Kidney (tissue), 14 donors: Measurements from ENCODE around the gene ADIPOR2. TPM values are rescaled to one million over a fixed set of nuclear protein-coding genes. Genes with fewer than 3 reads are reported as not detected.
"Not testable (repeated sequence)": the region's sequence is repeated elsewhere in the genome, so short reads cannot be mapped to it uniquely, and the experiment has no call there.

Experiments used
- DNase-seq, 5 donors: peaks; one replicate each; pipeline ENCODE4 v3.0.0-alpha.2; 2013 to 2020
- FAIRE-seq: peaks from 2 replicates; lab custom pipeline; 2012; peaks lifted over from hg19 to GRCh38; lab: Jason Lieb, UNC
- H3K27ac ChIP-seq, 2 donors: one replicate each; pipeline ENCODE4 v1.7.0; 2013; ENCODE audit warnings: low read depth in 2 of 2, low read length in 2 of 2, inconsistent platforms in 1 of 2
- H3K27me3 ChIP-seq: one replicate; pipeline ENCODE4 v1.7.1; 2013; ENCODE audit warnings: low read length, inconsistent platforms; ENCODE audit not compliant: control insufficient read depth, insufficient read depth
- H3K36me3 ChIP-seq, 3 donors: one replicate each; pipeline versions ENCODE4 v1.7.0 to v1.7.1; 2013; ENCODE audit warnings: low read length in 3 of 3, control low read depth in 1 of 3, inconsistent platforms in 1 of 3; ENCODE audit not compliant: insufficient read depth in 3 of 3, control insufficient read depth in 2 of 3
- H3K4me1 ChIP-seq, 3 donors: one replicate each; pipeline versions ENCODE4 v1.7.0 to v1.7.1; 2013; ENCODE audit warnings: low read length in 3 of 3, inconsistent platforms in 1 of 3, low read depth in 1 of 3; ENCODE audit not compliant: control insufficient read depth in 2 of 3, insufficient read depth in 2 of 3
- H3K4me3 ChIP-seq, 3 donors: one replicate each; pipeline versions ENCODE4 v1.7.0 to v1.8.1; 2013; ENCODE audit warnings: low read length in 3 of 3, control low read depth in 1 of 3, inconsistent platforms in 1 of 3
- H3K9ac ChIP-seq, 3 donors: one replicate each; pipeline versions ENCODE4 v1.7.0 to v1.7.1; 2013; ENCODE audit warnings: low read length in 3 of 3, control low read depth in 1 of 3, inconsistent platforms in 1 of 3
- H3K9me3 ChIP-seq, 3 donors: one replicate each; pipeline versions ENCODE4 v1.7.0 to v1.7.1; 2013; ENCODE audit warnings: low read length in 3 of 3, control low read depth in 1 of 3, inconsistent platforms in 1 of 3; ENCODE audit not compliant: control insufficient read depth in 2 of 3, insufficient read depth in 1 of 3
- intact Hi-C: fragments of 100-400 bp; cut with DNase I; formaldehyde crosslinking; loops from one replicate; pipeline ENCODE4 v1.11.1; 2022
- polyA plus RNA-seq: library from polyadenylated mRNA; stranded (reverse); fragments of 350-450 nt; fragmentation: Illumina TruSeq; extraction: RNeasy Lipid Tissue Mini Kit (QIAGEN cat#74804); gene quantifications from one replicate; pipeline ENCODE4 v1.2.3, GENCODE V29; 2014; ENCODE audit warnings: low read depth, low replicate concordance; ENCODE audit not compliant: insufficient read depth
- total RNA-seq: library from RNA; stranded (reverse); fragmentation: NEBNext Ultra II Directional; extraction: Animal tissue kit (Norgen Biotek cat#: 25700); gene quantifications from one replicate; pipeline ENCODE4 v1.2.1, GENCODE V29; 2021
- TF ChIP-seq, protein P1 (sequence below): IDR thresholded peaks from 3 replicates; pipeline ENCODE4 v1.5.1; 2012; ENCODE audit warnings: mild to moderate bottlenecking, moderate library complexity, borderline replicate concordance; ENCODE audit not compliant: insufficient read depth; ENCODE audit errors: extremely low read depth
- donor health status: control.
- donor health status: control.
- donor health status: control.
- donor health status: control.
- donor health status: control.
- donor health status: DM: yes; HTN: yes; CAD: no.
- donor health status: Normal renal cell carcinoma (clear cell type).

Gene ADIPOR2
- total and polyA plus RNA-seq, 2 donors from 2014 or later: 26.7 to 50.0 TPM

DNA sequence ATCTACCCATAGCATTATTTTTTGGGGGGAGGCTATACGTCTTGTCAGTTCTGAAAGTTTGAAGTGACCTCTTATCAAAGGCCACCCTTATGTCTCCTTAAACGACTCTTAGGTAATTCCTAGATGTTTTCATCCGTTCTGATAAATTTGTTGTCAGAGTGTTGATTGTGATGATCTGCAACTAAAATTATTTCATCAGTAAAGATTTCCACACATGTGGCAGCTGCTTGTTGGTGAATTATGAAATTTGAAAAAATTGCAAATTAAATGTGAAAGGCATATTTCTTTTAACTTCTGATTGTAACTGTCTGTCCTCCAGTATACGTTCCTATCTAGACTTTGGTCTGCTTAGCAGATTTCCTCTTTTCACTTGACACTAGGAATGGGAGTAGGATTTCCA is 1.4 kb downstream of the ADIPOR2 start:
- peak overlapping the region in 1 of 3 donors; percentile 93 for H3K9ac ChIP-seq
- DNase-seq: no peak
- no peak overlapping the region for H3K27ac ChIP-seq
- peaks cover 0 to 2% (median 0%) of the 10 kb centered on the region in 3 donors for H3K36me3 ChIP-seq
- H3K4me3 ChIP-seq: peak overlapping the region in 2 of 3 donors; percentile 79 to 90
- TF ChIP-seq, protein P1, sequence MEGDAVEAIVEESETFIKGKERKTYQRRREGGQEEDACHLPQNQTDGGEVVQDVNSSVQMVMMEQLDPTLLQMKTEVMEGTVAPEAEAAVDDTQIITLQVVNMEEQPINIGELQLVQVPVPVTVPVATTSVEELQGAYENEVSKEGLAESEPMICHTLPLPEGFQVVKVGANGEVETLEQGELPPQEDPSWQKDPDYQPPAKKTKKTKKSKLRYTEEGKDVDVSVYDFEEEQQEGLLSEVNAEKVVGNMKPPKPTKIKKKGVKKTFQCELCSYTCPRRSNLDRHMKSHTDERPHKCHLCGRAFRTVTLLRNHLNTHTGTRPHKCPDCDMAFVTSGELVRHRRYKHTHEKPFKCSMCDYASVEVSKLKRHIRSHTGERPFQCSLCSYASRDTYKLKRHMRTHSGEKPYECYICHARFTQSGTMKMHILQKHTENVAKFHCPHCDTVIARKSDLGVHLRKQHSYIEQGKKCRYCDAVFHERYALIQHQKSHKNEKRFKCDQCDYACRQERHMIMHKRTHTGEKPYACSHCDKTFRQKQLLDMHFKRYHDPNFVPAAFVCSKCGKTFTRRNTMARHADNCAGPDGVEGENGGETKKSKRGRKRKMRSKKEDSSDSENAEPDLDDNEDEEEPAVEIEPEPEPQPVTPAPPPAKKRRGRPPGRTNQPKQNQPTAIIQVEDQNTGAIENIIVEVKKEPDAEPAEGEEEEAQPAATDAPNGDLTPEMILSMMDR: no peak
- FAIRE-seq: no peak
- H3K27me3 ChIP-seq: no peaks in the 10 kb centered on the region
- intact Hi-C loops: loop anchor here (10.0 kb wide), 1 partner anchor 53 kb away; no protein-coding TSS in a partner anchor
- H3K4me1 ChIP-seq: peaks cover 0 to 3% (median 0%) of the 10 kb centered on the region in 3 donors
- no peaks in the 10 kb centered on the region for H3K9me3 ChIP-seq

DNA sequence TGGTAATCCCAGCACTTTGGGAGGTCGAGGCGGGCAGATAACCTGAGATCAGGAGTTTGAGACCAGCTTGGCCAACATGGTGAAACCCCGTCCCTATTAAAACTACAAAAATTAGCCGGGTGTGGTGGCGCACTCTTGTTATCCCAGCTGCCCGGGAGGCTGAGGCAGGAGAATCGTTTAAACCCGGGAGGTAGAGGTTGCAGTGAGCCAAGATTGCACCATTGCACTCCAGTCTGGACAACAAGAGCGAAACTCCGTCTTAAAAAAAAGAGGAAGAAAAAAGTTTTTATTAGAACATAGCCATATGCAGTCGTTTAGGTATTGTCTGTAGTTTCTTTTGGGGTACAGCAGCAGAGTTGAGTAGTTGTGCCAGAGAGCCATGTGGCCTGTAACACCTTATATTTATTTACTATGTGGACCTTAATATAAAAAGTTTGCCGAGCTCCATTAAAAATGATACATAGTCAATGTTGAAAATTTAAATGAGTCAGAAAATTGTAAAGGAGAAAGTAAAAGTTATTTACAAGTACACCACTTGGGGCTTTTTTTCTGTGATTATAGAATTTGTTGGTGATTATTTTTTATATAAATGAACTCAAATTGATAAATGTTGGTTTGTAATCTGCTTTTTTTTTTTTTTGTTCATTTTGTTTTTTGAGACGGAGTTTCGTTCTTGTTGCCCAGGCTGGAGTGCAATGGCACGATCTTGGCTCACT is 2.2 kb downstream of the ADIPOR2 start:
- Histone ChIP-seq H3K27me3 (no peaks in the 10 kb centered on the region), H3K4me1 (peaks cover 0 to 6% (median 0%) of the 10 kb centered on the region in 3 donors), H3K36me3 (peaks cover 0 to 2% (median 0%) of the 10 kb centered on the region in 3 donors), H3K27ac (no peak overlapping the region), H3K9ac (no peak overlapping the region), H3K4me3 (no peak overlapping the region), H3K9me3 (no peaks in the 10 kb centered on the region)
- DNase-seq (peak in 1 of 5 donors; percentile 32), FAIRE-seq (no peak)
- intact Hi-C loops: loop anchor here (10.0 kb wide), 1 partner anchor 52 kb away; no protein-coding TSS in a partner anchor
- TF ChIP-seq, protein P1: no peak

DNA sequence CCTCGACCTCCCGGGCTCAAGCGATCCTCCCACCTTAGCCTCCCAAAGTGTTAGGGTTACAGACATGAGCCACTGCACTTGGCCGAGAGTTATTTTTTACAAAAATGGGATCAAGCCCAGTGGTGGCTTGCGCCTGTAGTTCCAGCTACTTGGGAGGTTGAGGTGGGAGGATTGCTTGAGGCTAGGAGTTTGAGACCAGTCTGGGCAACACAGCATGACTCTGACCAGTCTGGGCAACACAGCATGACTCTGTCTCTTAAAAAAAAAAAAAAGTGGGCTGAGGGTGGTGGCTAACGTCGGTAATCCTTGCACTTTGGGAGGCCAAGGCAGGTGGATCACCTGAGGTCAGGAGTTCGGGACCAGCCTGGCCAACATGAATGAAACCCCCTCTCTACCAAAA is 4.2 kb downstream of the ADIPOR2 start:
- not testable (repeated sequence) for H3K4me1 ChIP-seq, H3K27ac ChIP-seq, DNase-seq, H3K9me3 ChIP-seq, H3K36me3 ChIP-seq, H3K9ac ChIP-seq, FAIRE-seq, H3K4me3 ChIP-seq, H3K27me3 ChIP-seq
- intact Hi-C loops: loop anchor here (10.0 kb wide), 1 partner anchor 50 kb away; no protein-coding TSS in a partner anchor

DNA sequence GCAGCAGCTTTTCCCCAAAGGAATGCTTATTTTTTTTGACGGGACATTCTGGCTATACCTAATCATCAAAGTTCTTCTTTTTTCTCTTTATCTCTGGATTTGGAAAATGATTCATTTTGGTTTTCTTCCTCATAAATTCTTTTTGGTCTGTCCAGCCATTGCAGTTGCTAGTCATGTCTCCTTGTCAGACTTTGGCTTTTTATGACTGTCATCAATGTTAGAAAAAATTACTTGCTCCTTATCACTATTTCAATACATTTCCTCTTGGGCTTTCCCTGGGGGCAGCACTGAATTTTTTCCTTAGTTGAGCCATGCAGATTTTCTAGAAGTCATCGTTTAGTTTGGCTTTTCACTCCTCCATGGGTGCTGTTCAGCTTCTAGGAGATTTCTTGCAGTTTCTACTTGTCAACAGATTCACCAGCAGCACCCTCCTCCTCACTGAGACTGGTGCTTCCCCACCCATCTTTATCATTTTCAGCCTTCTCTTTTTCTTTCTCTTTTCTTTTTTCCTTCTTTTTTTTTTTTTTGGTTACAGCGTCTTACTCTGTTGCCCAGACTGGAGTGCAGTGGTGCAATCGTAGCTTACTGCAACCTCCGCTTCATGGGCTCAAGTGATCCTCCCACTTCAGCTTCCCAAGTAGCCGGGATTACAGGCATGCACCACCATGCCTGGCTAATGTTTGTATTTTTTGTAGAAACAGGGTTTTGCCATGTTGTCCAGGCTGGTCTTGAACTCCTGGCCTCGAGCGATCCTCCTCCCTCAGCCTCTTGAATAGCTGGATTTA is 5.2 kb downstream of the ADIPOR2 start:
- Histone ChIP-seq H3K9me3 (no peaks in the 10 kb centered on the region), H3K27me3 (no peaks in the 10 kb centered on the region), H3K36me3 (peaks cover 0 to 2% (median 0%) of the 10 kb centered on the region in 3 donors), H3K4me3 (no peak overlapping the region), H3K9ac (no peak overlapping the region), H3K4me1 (peaks cover 0 to 6% (median 0%) of the 10 kb centered on the region in 3 donors), H3K27ac (no peak overlapping the region)
- intact Hi-C loops: loop anchor here (10.0 kb wide), 1 partner anchor 49 kb away; no protein-coding TSS in a partner anchor
- DNase-seq (no peak), FAIRE-seq (no peak)
- TF ChIP-seq, protein P1: no peak
